ENCODE measurements around the gene NAPEPLD. TPM values are rescaled to one million over a fixed set of nuclear protein-coding genes. Genes with fewer than 3 reads are reported as not detected.

The NAPEPLD gene
- total and polyA plus RNA-seq, 2 donors (not counting 3 experiments of a cell fraction or from before 2014, with no cell fraction given) = 2.6 to 6.7 TPM

DNA sequence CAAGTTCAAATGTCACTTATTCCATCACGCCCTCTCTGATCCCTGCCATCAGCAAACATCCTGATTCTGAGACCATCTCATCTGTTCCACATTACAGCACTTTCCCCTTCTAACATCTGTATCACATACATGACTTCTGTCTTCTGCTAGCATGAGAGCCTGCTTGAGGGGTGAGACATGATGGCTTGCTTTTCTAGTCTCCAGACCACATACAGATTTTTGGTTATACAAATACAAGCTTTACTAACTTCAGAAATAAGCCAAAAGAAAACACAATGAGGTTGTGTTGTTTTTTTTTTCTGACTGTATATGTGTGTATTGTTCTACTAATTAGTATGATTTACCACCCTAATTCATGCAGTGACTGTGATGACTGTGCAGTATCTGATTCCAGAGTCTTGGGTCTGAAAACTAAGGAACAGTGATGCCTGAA is 34.3 kb downstream of the NAPEPLD start:
- H4K20me1 ChIP-seq (replicated peaks; ENCODE audit: control insufficient read depth, extremely low read depth, insufficient read depth, low read length) = no peaks in the 10 kb centered on the region
- no peaks in the 10 kb centered on the region for H3K9me1 ChIP-seq (replicated peaks; ENCODE audit: control insufficient read depth, extremely low read depth, insufficient read depth, low read length)
- no peak overlapping the region for H3K4me3 ChIP-seq (replicated peaks in 1 of 3; ENCODE audit: insufficient read depth in 1 of 3, low read depth in 1 of 3, low read length in 3 of 3)
- dilution Hi-C loops (cut with MboI; ENCODE audit: extremely low pct_ligation_motif_present, low sequenced_read_pairs) (no loop called here), intact Hi-C loops (cut with micrococcal nuclease) (no loop called here)
- no peak overlapping the region for H3K9ac ChIP-seq (replicated peaks; ENCODE audit: extremely low read depth, insufficient read depth, low read length)
- BruUV-seq (replicated peaks) = no TSS peak
- TF ChIP-seq POLR2A (IDR thresholded peaks at IDR 0.05; ENCODE audit: low read depth, low read length) (no peak), GATA2 (IDR thresholded peaks at IDR 0.05; ENCODE audit: insufficient read depth, insufficient read length, low read depth, low read length) (no peak), EZH2 (IDR thresholded peaks at IDR 0.05; ENCODE audit: borderline replicate concordance, low read depth, low read length, severe bottlenecking) (no peak), POLR2AphosphoS5 (IDR thresholded peaks at IDR 0.05; ENCODE audit: insufficient read depth, low read depth, low read length) (no peak), JUN (IDR thresholded peaks at IDR 0.05; ENCODE audit: borderline replicate concordance, insufficient read depth, insufficient read length, low read depth) (no peak), MYC (IDR thresholded peaks at IDR 0.05; ENCODE audit: low read depth, low read length) (no peak), CTCF (IDR thresholded peaks at IDR 0.05; ENCODE audit: extremely low read depth in 1 of 2, insufficient read depth in 1 of 2, low read depth in 1 of 2, low read length in 2 of 2) (no peak), FOS (IDR thresholded peaks at IDR 0.05; ENCODE audit: borderline replicate concordance, insufficient read depth, low read length) (no peak)
- TF ChIP-seq, protein P1, sequence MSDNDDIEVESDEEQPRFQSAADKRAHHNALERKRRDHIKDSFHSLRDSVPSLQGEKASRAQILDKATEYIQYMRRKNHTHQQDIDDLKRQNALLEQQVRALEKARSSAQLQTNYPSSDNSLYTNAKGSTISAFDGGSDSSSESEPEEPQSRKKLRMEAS (IDR thresholded peaks at IDR 0.05; ENCODE audit: insufficient read depth, insufficient read length) = no peak
- ChIA-PET CTCF (no interaction called here), POLR2A (no interaction called here)
- no peak overlapping the region for H3K4me2 ChIP-seq (ENCODE audit: insufficient read depth, low read length)
- H3K79me2 ChIP-seq (ENCODE audit: control insufficient read depth, insufficient read depth, low read length) = no peaks in the 10 kb centered on the region
- DNase-seq (ENCODE audit: low read depth, low spot score) (no peak), FAIRE-seq (no peak)
- no peaks in the 10 kb centered on the region for H3K36me3 ChIP-seq (ENCODE audit: control insufficient read depth in 2 of 2, extremely low read depth in 1 of 2, insufficient read depth in 2 of 2, low read length in 2 of 2)
- no peaks in the 10 kb centered on the region for H3K9me3 ChIP-seq (replicated peaks; ENCODE audit: control insufficient read depth, insufficient read depth, low read length)
- H3K27ac ChIP-seq (ENCODE audit: insufficient read depth, low read depth, low read length) = no peak overlapping the region
- no peaks in the 10 kb centered on the region for H3K27me3 ChIP-seq (ENCODE audit: control insufficient read depth in 2 of 2, insufficient read depth in 2 of 2, low read length in 2 of 2)
- no peaks in the 10 kb centered on the region for H3K4me1 ChIP-seq (ENCODE audit: control insufficient read depth, extremely low read depth, insufficient read depth, low read length)
- no peak overlapping the region for H2AFZ ChIP-seq (ENCODE audit: low read depth, low read length)

Data from endothelial cell of umbilical vein (primary cell).